GM19099 (cell line): ENCODE measurements around the gene PSMB4.

ENCODE experiments used
- POLR2A ChIP-seq: IDR thresholded peaks from 3 replicates; pipeline ENCODE4 v1.6.1; 2011; ENCODE audit warnings: low read depth; ENCODE audit not compliant: insufficient read length; ENCODE audit errors: extremely low read depth

Gene PSMB4

GRCh38 chr1:151408891-151409290 lies 9.5 kb downstream of the PSMB4 start:
- TF ChIP-seq POLR2A = no peak

GRCh38 chr1:151411884-151412283 lies 12.5 kb downstream of the PSMB4 start:
- no peak for TF ChIP-seq POLR2A

- no peak for TF ChIP-seq POLR2A
These were observed 16.9 kb downstream of the PSMB4 start for GRCh38 chr1:151416231-151416630.

DNA sequence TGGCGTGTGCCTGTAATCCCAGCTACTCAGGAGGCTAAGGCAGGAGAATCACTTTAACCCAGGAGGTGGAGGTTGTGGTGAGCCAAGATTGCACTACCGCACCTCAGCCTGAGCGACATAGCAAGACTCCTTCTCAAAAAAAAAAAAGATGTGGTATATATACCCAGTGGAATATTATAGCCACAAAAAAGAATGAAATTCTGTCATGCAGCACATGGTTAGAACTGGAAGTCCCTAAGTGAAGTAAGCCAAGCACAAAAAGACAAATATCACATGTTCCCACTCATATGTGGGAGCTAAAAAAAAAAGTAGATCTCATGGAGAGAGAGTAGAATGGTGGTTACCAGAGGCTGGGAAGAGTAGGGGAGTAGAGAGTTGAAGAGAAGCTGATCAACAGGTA lies 18.7 kb downstream of the PSMB4 start:
- no peak for TF ChIP-seq POLR2A

DNA sequence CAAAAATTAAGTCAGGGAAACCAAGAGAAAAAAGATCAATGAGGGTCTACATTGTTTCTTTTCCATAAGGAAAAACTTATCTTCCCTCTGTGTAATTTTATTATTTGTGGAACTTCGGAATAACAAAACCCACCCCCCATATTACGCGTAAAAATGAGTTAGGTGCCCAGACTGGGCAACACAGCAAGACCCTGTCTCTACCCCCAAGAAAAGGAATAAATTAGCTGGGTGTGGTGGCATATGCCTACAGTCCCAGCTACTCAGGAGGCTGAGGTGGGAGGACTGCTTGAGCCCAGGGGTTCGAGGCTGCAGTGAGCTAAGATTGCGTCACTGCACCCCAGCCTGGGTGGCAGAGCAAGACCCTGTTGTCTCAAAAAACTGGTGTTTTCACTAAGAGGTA lies 20.4 kb downstream of the PSMB4 start:
- TF ChIP-seq POLR2A = no peak

DNA sequence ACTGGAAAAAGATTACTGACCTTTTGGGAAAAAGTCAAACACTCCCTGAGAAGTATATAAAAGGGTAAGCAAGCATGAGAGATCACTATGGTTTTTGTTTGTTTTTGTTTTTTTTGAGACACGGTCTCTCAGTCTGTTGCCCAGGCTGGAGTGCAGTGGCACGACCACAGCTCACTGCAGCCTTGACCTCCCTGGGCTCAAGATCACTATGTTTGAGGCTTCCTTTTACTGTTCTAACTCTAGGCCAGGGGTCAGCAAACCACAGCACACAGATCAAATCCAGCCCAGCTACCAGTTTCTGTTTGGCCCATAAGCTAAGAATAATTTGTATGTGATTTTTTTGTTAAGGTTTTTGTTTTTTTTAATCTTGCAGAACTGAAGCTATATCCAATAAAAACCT lies 25.7 kb downstream of the PSMB4 start:
- no peak for TF ChIP-seq POLR2A

DNA sequence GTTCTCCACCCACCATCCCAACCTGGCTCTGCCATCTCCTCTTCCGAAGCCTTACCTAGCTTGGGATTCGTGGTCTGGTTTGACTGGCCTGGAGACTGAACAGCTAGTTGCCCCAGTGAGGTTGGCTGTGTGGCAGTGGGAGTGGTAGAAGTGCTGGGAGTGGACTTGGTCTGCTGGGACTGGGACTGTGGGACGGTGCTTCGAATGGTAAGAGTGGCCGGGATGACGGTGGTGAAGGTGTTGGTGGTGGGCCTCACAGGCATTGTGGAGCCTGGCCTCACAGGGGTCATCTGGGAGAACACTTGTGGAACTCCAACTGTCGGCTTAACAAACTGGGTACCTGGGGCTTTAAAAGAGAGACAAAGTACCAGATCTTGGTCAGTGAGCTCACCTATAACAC lies 28.7 kb downstream of the PSMB4 start:
- no peak for TF ChIP-seq POLR2A

- TF ChIP-seq POLR2A = no peak
These were observed 35.8 kb downstream of the PSMB4 start for GRCh38 chr1:151435174-151435573.

DNA sequence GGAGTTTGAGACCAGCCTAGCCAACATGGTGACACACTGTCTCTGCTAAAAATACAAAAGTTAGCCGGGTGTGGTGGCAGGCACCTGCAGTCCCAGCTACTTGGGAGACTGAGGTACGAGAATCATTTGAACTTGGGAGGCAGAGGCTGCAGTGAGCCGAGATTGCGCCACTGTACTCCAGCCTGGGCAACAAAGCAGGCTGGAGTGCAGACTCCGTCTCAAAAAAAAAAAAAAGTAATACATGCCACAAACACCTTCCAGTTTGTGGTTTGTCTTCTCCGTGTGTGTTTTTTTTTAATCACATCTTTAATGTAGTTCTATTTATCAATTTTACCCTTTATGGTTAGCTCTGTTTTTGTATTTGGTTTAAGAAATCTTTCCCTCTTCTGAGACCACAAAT lies 37.6 kb downstream of the PSMB4 start:
- TF ChIP-seq POLR2A = no peak

DNA sequence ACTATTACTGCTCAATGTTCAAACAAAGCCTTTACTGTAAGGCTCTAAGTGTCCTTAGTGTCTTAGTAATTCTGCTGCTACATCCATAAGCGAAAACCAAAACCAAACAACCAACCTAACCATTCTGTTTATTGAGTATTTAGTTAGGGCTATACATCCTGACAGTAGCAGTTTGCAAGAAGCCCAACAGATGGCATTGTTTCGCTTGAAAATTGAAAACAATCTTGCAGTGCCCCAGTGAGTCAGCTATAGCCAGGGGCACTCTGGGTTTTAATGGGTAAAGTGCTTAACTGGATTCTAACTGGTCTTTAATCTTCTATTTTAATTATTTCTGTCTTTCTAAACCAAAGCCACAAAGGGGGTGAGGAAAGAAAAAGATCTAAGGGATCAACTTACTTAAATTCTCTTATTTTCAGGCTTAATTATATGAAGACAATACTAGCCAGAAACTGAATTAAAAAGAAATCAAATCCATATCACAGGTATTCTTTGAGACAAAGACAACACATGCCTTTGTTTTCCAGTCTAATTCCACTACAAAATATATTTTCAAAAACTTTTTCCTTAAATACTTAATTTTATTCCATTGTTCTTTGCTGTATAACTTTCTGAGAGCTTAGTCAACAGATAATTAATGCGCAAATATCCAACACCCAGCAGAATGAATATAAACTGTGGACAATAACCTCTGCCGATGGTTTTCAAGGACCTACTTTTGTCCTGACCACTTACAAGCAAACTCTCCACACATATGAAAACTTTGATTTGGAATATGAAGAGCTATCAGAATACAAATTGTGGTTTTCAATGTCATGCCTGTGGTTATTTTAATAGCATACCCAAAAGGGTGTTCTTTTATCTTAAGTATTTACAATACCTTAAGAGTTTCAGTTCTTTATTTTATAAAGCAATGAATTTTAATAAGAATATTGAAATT lies 44.7 kb downstream of the PSMB4 start:
- TF ChIP-seq POLR2A = no peak

- no peak for TF ChIP-seq POLR2A
These were observed 45.4 kb downstream of the PSMB4 start for GRCh38 chr1:151444783-151445177.

- no peak for TF ChIP-seq POLR2A
These were observed 48.3 kb downstream of the PSMB4 start for GRCh38 chr1:151447696-151448095.
